Smooth muscle cell (in vitro differentiated cells): Measurements from ENCODE around the gene CPAMD8. TPM values are rescaled to one million over a fixed set of nuclear protein-coding genes. Genes with fewer than 3 reads are reported as not detected.

Experiments used
- polyA plus RNA-seq: library from polyadenylated mRNA; unstranded; fragments of >200 nt; fragmentation: Nextera tagmentation; extraction: Ambion mirVana; gene quantifications from 2 replicates; pipeline ENCODE4 v1.2.1, GENCODE V29; 2016
- small RNA-seq: library from RNA; depleted of rRNA; stranded (forward); fragments of <200 nt; gene quantifications from one replicate; pipeline ENCODE3, GENCODE V24; 2014
- total RNA-seq: library from RNA; depleted of rRNA; stranded (reverse); fragments of >200 nt; gene quantifications from 2 replicates; pipeline ENCODE4 v1.2.3, GENCODE V29; 2014

CPAMD8 gene
- total and polyA plus RNA-seq, 2 experiments from 2014 or later = 0.81 to 9.4 TPM

Small RNAs within 50 kb of the gene (small RNA-seq; reads per million reads assigned to genes)
- gene RN7SL823P (not detected), gene RN7SL835P (not detected)

Other genes starting within 250 kb of the CPAMD8 start
- gene SIN3B, start 197.4 kb downstream of the CPAMD8 start, total RNA-seq = 22.4 and 25.1 TPM in 2 replicates
- gene SIN3B, start 197.4 kb downstream of the CPAMD8 start, polyA plus RNA-seq = 16.5 and 29.2 TPM in 2 replicates
- 0.04 and 2.1 TPM in 2 replicates for gene F2RL3, start 137.8 kb downstream of the CPAMD8 start, total RNA-seq
- gene F2RL3, start 137.8 kb downstream of the CPAMD8 start, polyA plus RNA-seq = 1.2 and 2.2 TPM in 2 replicates
- gene HAUS8, start 48.6 kb upstream of the CPAMD8 start, total RNA-seq = 3.3 and 7.4 TPM in 2 replicates
- gene HAUS8, start 48.6 kb upstream of the CPAMD8 start, polyA plus RNA-seq = 6.3 and 8.5 TPM in 2 replicates
- 44.6 and 48.7 TPM in 2 replicates for gene MYO9B, start 49.0 kb upstream of the CPAMD8 start, total RNA-seq
- 46.6 and 49.4 TPM in 2 replicates for gene MYO9B, start 49.0 kb upstream of the CPAMD8 start, polyA plus RNA-seq
- 12.8 and 16.4 TPM in 2 replicates for gene USE1, start 188.5 kb upstream of the CPAMD8 start, total RNA-seq
- gene USE1, start 188.5 kb upstream of the CPAMD8 start, polyA plus RNA-seq = 28.8 and 45.4 TPM in 2 replicates
- gene OCEL1, start 199.4 kb upstream of the CPAMD8 start, total RNA-seq = 2.9 and 3.2 TPM in 2 replicates
- gene OCEL1, start 199.4 kb upstream of the CPAMD8 start, polyA plus RNA-seq = 34.9 and 41.3 TPM in 2 replicates
- 47.8 and 57.4 TPM in 2 replicates for gene NR2F6, start 219.1 kb upstream of the CPAMD8 start, total RNA-seq
- 99.8 and 104 TPM in 2 replicates for gene NR2F6, start 219.1 kb upstream of the CPAMD8 start, polyA plus RNA-seq
- not detected in 2 replicates for gene USHBP1, start 237.9 kb upstream of the CPAMD8 start, total RNA-seq
- not detected in 2 replicates for gene USHBP1, start 237.9 kb upstream of the CPAMD8 start, polyA plus RNA-seq
- 62.0 and 69.8 TPM in 2 replicates for gene BABAM1, start 240.6 kb upstream of the CPAMD8 start, total RNA-seq
- gene BABAM1, start 240.6 kb upstream of the CPAMD8 start, polyA plus RNA-seq = 108 and 110 TPM in 2 replicates